T-helper 1 cell treated with Interleukin-12 subunit alpha and Interleukin-12 subunit beta and Interleukin-4 antibody, amounts not matched to agents 30 μg/mL and 1 μg/mL, for 36 hours (primary cell): ENCODE results near the gene TTLL12.

Source experiments
- H3K27ac Mint-ChIP-seq: one replicate; pipeline ENCODE4 v1.8.0; 2021; ENCODE audit warnings: mild to moderate bottlenecking, mixed read lengths
- H3K27me3 Mint-ChIP-seq: one replicate; pipeline ENCODE4 v1.8.0; 2021; ENCODE audit warnings: low read depth, mixed read lengths
- H3K36me3 Mint-ChIP-seq: one replicate; pipeline ENCODE4 v1.8.0; 2021; ENCODE audit warnings: low read depth, mixed read lengths
- H3K4me1 Mint-ChIP-seq: one replicate; pipeline ENCODE4 v1.8.0; 2021; ENCODE audit warnings: low read depth, mixed read lengths
- H3K4me3 Mint-ChIP-seq: one replicate; pipeline ENCODE4 v1.8.0; 2021; ENCODE audit warnings: mild to moderate bottlenecking, moderate library complexity, mixed read lengths
- H3K9me3 Mint-ChIP-seq: one replicate; pipeline ENCODE4 v1.8.0; 2021; ENCODE audit warnings: mixed read lengths

The TTLL12 gene

DNA sequence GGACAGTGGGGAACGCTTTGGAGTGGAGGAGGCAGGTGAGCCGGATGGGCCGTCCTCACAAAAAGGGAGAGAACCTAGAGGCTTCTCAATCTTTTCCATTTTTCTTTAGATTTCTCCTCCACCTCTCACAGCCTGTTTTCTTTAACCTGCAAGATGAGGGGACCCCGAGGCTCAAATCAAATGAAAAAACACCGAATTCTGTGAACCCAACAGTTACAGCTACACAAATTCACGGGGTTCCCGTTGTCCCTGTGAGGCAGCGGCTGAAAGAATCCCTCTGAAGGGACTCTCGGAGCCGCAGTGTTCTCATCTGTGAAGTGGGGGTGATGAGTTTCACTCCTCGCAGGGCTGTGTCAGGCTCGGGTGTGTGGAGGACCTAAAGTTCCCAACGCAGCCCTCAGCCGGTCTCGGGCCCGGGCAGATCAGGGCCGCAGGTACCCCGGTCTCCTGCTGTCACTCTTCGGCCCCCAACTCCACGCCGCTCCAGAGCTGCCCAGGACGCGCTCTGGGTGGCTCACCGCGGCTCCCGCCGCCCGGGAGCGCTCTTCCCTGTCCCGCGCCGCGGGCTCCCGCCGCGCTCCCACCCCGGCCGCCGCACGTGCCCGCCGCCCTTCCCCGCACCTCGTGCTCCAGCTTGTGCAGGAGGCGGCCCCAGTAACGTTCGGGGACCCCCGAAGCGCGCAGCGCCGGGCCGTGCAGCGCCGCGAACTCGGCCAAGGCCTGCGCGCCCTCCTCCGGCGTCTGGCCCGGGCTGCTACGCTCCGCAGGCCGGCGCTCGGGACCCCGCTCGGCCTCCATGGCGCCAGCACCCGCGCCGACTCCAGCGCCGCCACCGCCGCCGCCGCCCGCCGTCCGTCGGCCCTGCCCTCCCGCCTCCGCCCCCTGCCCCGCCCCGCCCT, at the start of gene TTLL12:
TSS of gene TTLL12 (minus strand) at position 863 of the 899 bp plus-strand sequence. CDS start at position 798, 65 bp downstream.
- peaks cover 25% of the 10 kb centered on the region for H3K4me1 Mint-ChIP-seq
- peak within 1 kb of the TSS; percentile 93 for H3K27ac Mint-ChIP-seq
- H3K4me3 Mint-ChIP-seq = peak within 1 kb of the TSS; percentile 80
- peaks cover 3% of the 10 kb centered on the region for H3K9me3 Mint-ChIP-seq
- peaks cover 5% of the 10 kb centered on the region for H3K27me3 Mint-ChIP-seq
- H3K36me3 Mint-ChIP-seq = peaks cover 8% of the 10 kb centered on the region

DNA sequence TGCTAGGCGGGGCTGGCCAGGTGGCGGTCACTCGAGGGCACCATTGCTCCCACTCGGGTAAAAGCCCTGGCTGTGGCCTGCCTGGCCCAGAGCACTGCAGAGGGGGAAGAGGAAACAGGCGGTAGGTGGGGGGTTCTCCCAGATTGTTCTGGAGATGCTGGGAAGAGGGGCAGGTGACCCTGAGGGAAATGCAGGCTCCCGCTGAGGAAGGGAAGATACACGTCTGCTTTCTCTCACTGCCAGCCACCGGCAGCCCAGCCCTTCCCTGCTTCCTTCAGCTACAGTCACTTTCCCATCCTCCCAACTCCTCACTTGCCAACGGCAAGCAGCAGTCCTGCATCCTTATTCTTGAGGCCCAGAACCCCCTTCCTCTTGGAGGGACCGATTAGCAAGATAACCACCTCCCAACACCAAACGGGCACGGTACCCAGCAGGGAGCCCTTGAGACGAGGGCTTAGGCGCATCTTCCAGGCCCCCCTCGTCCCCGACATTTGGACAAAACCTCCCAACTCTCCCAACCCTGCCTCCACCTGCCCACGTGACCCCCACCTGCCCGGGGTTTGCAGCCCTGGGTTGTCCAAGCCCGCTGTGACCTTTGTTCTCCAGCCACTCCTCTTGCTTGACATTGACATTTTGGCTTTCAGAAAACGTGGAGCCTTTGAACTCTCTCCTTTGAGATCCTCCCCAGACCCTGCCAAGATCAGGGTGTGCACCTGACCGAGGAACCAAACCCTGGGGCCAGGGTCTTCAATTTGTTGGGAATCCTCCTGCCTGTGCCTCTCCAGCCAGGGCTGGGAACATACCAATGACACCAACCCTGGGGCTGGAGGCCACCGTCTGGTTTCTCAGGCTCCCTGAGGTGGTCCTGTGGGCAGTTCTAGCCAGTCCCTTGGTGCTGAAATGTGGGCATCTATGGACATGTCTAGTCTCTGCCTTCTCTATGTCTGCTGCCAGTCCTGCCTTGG, 48.8 kb upstream of the TTLL12 start:
- Mint-ChIP-seq H3K27ac (no peak overlapping the region), H3K9me3 (no peaks in the 10 kb centered on the region), H3K36me3 (no peaks in the 10 kb centered on the region), H3K4me3 (no peak overlapping the region), H3K4me1 (peaks cover 5% of the 10 kb centered on the region), H3K27me3 (no peaks in the 10 kb centered on the region)

DNA sequence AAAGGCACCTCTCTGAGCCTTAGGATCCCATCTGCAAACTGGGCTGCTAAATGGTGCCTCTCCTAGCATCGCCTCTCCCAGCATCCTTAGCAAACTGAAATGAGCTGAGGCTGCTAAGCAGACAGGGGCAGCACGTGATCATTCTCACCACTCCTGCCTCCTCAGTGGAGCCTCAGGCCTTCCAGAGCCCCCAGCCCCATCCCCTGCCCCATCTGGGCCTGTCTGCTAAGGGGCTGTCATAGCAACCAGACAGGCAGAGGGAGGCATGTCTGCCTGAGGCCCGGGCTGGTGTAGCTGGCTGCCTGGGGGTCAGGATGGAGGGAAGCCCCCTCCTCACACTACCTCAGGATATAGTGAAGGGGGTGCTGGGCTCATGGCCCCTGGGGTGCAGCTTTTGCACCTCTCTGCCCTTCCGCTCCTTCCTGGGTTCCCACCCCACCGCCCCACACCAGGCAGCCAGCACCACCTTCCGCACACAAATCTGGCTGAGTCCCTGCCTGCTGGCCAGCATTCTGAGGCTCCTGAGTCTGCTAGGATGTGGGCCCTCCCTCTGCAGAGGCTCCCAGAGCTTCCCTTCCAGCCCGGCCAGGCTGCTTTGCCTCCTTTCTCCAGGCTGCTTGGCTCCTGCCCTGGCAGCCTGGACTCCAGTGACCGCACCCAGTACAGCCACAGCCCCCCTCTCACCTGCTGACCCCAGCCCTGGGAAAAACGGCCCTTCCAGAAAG, 47.5 kb upstream of the TTLL12 start:
- Mint-ChIP-seq H3K36me3 (no peaks in the 10 kb centered on the region), H3K9me3 (no peaks in the 10 kb centered on the region), H3K27ac (no peak overlapping the region), H3K27me3 (no peaks in the 10 kb centered on the region), H3K4me3 (no peak overlapping the region), H3K4me1 (peaks cover 5% of the 10 kb centered on the region)

DNA sequence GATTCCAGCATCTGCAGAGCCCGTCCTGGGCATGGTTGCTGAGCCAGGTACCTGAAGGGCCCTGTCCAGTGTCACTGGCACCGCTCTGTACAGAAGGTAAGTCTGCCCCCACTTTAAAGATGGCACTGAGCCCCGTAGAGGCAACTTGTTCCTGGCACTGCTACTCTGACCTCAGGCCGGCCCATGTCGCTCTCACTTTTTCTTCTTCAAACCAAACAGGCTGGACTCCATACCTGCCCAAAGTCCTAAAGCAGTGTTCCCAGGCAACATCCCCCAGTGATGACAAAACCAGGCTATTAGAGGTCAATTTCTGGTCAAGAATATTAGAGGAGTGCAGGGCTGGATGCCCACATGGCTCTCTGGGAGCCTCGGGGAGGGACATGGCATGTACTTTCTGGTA, 46.6 kb upstream of the TTLL12 start:
- Mint-ChIP-seq H3K36me3 (no peaks in the 10 kb centered on the region), H3K4me3 (no peak overlapping the region), H3K27me3 (no peaks in the 10 kb centered on the region), H3K4me1 (peaks cover 5% of the 10 kb centered on the region), H3K9me3 (no peaks in the 10 kb centered on the region), H3K27ac (no peak overlapping the region)

DNA sequence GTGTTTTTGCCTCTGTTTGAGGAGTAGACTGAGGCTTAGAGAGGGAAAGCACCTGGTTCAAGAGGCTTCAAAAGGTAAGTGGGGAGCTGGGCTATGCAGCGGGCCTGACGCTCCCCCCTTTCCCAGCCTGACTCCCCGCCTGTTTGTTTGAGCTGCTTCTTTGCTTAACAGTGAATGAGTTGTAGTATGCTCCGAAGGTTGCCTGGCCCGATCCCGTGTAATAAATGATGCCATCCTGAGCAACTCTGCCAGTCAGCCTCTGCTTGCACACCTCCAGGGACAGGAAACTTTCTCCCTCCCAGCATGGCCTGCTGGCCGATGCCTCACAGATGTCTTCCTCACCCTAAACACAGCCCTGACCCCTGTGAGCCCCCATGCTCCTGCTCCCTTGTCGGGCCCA, 45.5 kb upstream of the TTLL12 start:
- Mint-ChIP-seq H3K27me3 (no peaks in the 10 kb centered on the region), H3K9me3 (no peaks in the 10 kb centered on the region), H3K27ac (no peak overlapping the region), H3K4me1 (peaks cover 5% of the 10 kb centered on the region), H3K4me3 (no peak overlapping the region), H3K36me3 (no peaks in the 10 kb centered on the region)

DNA sequence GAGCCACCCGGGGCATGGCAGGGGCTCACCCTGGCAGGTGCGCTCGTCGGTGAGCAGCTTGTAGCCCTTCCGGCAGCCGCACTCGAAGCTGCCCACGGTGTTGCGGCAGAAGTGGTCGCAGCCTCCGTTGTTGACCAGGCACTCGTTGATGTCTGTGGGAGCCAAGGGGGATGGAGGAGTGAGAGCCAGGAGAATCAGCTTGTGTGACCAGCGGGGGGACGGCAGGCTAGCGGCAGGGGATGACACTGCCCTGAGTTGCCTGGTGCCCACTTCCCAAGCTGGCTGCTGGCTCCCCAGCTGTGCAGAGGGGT, 44.7 kb upstream of the TTLL12 start:
- no peaks in the 10 kb centered on the region for H3K36me3 Mint-ChIP-seq
- no peak overlapping the region for H3K27ac Mint-ChIP-seq
- H3K9me3 Mint-ChIP-seq = no peaks in the 10 kb centered on the region
- H3K4me1 Mint-ChIP-seq = peaks cover 5% of the 10 kb centered on the region
- no peaks in the 10 kb centered on the region for H3K27me3 Mint-ChIP-seq
- H3K4me3 Mint-ChIP-seq = no peak overlapping the region

DNA sequence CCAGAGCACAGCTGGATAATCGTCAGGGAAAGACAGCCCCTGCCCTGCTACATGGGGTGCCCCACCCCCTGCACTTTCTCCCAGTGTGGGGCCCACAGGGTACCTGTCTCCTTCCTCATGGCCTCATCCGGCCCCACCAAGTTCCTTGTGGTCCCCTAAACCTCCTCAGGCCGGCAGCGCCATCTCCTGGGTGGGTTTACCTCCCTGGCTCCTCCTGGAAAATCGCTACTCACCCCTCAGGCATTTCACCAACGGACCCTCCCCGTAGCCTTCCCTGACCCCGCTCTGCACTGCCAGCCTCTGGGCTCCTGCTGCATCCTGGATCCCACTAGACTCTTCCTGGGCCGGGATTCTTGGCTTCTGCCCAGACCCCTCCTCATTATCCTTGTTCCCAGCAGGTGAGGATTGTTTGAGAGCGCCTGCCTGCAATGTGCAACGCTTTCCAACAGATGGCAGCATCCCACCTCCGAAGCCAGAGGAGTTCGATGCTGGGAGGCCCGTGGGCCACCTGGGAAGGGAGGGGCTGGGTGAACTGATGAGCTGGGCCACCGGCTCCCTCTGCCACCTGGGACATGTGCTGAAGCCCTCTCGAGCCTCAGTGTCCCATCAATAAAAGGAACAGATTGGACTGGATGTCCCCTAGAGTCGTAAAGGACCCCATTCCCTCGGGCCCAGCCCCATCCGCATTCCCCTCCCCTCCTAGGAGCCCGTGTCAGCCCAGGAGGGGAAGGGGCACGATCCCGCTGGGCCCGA, 44.2 kb upstream of the TTLL12 start:
- Mint-ChIP-seq H3K9me3 (no peaks in the 10 kb centered on the region), H3K4me3 (no peak overlapping the region), H3K27ac (no peak overlapping the region), H3K4me1 (peaks cover 5% of the 10 kb centered on the region), H3K27me3 (no peaks in the 10 kb centered on the region), H3K36me3 (no peaks in the 10 kb centered on the region)

DNA sequence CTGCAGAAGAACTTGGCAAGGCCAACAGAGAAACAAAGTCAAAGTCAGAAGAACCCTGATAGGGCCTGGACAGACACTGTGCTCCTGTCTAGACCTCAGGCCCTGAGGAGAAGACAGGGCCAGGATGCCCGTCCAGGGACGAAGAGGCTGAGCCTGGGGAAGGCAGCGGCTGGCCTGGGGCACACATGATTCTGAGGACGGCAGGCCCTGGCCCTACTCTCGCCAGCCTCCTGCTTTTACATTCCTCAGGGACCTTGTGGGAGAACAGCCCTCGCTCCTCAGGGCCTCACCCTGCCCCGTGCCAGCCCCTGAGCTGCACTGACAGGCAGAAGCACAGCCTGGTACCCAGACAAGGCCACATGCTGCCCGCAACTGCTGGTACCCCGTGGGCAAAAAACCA, 43.6 kb upstream of the TTLL12 start:
- H3K36me3 Mint-ChIP-seq = no peaks in the 10 kb centered on the region
- H3K27me3 Mint-ChIP-seq = no peaks in the 10 kb centered on the region
- H3K4me1 Mint-ChIP-seq = peaks cover 5% of the 10 kb centered on the region
- H3K4me3 Mint-ChIP-seq = no peak overlapping the region
- H3K27ac Mint-ChIP-seq = no peak overlapping the region
- no peaks in the 10 kb centered on the region for H3K9me3 Mint-ChIP-seq

DNA sequence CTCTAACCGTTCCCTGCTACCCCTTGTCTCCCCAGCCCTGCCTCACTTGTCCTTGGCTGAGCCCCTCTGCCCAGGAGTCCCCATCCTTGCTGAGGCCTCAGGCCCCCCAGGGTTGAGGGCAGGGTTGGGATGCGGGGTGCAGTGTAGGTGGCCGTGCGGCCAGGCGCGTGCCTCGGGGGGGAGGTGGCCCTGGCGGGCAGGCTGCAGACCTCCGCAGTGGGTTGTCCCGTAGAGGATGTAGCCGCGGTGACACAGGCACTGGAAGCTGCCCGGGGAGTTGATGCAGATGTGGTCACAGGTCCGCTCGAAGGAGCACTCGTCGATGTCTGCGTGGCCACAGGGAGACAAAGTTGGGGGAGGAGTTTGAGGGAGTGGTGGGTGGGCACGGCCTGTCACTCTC, 41.9 kb upstream of the TTLL12 start:
- no peaks in the 10 kb centered on the region for H3K9me3 Mint-ChIP-seq
- H3K4me3 Mint-ChIP-seq = no peak overlapping the region
- H3K27ac Mint-ChIP-seq = no peak overlapping the region
- no peaks in the 10 kb centered on the region for H3K36me3 Mint-ChIP-seq
- no peaks in the 10 kb centered on the region for H3K27me3 Mint-ChIP-seq
- H3K4me1 Mint-ChIP-seq = peaks cover 5% of the 10 kb centered on the region

DNA sequence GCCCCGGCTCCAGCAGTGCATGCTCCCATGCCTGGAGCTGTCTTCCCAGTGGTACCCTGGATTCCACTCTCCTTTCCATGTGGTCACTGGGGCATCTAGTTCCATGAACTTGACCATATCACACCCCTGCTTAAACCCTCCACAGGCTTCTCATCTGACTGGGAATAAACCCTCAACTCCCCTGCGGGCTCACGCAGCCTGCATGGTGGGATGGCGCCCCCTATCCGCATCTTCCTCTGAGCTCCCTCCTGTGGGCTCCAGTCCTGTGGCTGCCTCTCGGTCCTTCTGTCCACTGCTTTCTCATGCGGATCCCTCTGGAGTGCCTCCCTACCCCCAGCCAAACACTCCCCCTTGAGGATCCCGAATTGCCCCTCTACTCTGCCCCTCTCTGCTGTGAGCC, 41.4 kb upstream of the TTLL12 start:
- Mint-ChIP-seq H3K36me3 (no peaks in the 10 kb centered on the region), H3K27ac (no peak overlapping the region), H3K9me3 (no peaks in the 10 kb centered on the region), H3K4me3 (no peak overlapping the region), H3K27me3 (no peaks in the 10 kb centered on the region), H3K4me1 (peaks cover 5% of the 10 kb centered on the region)

DNA sequence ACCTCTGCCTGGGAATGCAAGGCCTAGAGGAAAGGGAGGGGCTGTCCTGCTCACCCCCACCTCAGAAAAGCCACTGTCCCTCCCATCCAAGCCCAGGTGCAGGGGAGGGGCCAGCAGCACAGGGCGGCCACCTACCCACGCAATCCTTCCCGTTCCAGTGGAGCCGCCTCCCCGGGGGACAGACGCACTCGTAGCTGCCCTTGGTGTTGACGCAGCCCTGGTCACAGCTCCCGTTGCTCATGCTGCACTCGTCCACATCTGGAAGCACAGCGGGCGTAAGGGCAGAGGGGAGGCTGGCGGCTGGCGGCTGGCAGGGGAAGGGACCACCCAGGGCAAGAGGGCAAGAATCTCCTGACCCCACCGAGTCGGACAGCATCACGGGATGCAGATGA, 40.3 kb upstream of the TTLL12 start:
- H3K4me1 Mint-ChIP-seq = peaks cover 5% of the 10 kb centered on the region
- H3K9me3 Mint-ChIP-seq = no peaks in the 10 kb centered on the region
- no peaks in the 10 kb centered on the region for H3K27me3 Mint-ChIP-seq
- H3K27ac Mint-ChIP-seq = no peak overlapping the region
- H3K36me3 Mint-ChIP-seq = no peaks in the 10 kb centered on the region
- H3K4me3 Mint-ChIP-seq = no peak overlapping the region

DNA sequence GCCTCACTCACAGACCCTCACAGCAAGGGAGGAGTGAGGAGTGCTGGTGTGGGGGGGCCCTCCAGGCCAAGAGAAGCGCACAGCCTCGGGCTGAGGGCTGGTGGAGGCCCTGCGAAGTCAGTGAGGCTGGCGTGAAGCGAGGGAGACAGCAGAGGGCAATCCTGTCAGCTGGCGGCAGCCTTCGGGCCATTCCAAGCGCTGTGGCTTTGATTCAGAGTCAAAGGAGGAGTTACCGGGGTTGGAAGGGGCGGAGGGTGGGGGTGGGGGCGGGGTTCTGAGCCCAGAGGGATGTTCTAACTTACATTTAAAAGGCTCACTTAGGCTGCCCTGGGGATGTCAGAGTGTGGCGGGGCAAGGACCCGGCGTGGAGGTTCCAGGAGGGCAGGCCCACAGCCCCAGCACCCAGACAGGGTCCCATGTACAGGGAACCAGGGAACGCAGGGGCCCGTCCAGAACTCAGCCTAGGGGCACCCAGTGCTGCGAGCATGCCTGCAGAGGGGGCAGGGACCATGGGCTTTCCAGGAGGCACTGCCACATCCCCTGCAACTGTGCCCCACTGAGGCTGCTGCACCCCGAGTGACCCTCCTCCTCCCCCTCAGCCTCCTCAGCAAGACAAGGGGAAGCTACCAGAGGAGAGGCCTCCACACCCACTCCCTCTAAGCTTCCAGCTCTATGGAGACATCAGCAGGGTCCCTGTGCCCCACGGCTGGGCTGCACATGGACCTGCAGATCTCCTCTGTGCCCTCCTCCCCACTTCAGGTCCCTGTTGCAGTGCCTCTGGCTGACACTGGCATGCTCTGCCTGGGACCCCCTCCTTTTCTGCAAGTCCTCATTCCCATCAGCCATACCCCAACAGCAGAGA, 39.7 kb upstream of the TTLL12 start:
- Mint-ChIP-seq H3K4me3 (no peak overlapping the region), H3K36me3 (no peaks in the 10 kb centered on the region), H3K27ac (no peak overlapping the region), H3K4me1 (peaks cover 5% of the 10 kb centered on the region), H3K9me3 (no peaks in the 10 kb centered on the region), H3K27me3 (no peaks in the 10 kb centered on the region)

DNA sequence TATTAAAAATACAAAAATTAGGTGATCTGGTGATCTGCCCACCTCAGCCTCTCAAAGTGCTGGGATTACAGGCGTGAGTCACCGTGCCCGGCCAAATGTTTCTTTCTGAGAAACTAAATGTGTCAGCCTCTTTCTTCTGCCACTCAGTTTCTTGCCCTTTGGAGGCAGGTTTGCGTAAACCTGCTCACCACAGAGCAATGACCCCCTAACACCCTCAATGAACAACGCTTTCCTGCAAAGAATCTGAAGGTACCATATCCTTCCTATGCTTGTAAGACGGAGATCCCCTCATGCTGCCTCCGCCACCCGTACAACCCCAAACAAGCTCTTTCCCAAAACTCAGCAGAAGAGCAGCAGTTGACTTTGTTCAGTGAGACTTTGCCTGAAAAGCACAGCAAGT, 38.7 kb upstream of the TTLL12 start:
- Mint-ChIP-seq H3K4me3 (no peak overlapping the region), H3K27me3 (no peaks in the 10 kb centered on the region), H3K36me3 (no peaks in the 10 kb centered on the region), H3K4me1 (no peaks in the 10 kb centered on the region), H3K9me3 (no peaks in the 10 kb centered on the region), H3K27ac (no peak overlapping the region)
